ENCODE results near the gene KANSL1.

KANSL1 gene

DNA sequence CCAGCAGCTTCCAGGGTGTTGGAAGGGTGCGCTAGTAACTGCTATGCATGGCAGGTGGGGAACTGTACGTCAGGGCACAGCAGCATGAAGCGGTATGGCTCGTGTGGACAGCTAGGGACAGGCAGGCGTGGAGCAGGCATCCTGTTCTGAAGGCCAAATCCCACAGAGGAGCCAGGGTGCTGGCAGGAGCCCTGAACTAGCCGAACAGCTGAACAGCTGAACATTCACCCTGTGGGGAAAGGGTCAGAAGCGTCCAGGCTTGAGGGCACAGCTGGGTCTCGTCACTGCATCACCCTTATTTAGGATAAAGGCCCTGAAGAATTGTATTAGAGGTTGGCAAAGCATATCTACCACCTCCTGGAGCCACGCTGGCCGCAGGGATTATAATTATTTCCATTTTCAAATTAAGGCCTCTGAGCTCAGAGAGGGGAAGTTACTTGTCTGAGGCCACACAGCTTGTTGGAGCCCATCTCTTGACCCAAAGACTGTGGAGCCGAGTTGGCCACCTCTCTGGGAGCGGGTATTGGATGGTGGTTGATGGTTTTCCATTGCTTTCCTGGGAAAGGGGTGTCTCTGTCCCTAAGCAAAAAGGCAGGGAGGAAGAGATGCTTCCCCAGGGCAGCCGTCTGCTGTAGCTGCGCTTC lies 197.5 kb downstream of the KANSL1 start:
- DNase-seq, result no peak
- intact Hi-C loops (cut with DNase I; ENCODE audit: low total_unique reads), result no loop called here
- Histone ChIP-seq H3K27me3 (no peaks in the 10 kb centered on the region), H3K4me3 (no peak overlapping the region), H3K36me3 (no peaks in the 10 kb centered on the region), H3K27ac (no peak overlapping the region), H3K9me3 (no peaks in the 10 kb centered on the region), H3K4me1 (no peaks in the 10 kb centered on the region)
- TF ChIP-seq, protein P1, sequence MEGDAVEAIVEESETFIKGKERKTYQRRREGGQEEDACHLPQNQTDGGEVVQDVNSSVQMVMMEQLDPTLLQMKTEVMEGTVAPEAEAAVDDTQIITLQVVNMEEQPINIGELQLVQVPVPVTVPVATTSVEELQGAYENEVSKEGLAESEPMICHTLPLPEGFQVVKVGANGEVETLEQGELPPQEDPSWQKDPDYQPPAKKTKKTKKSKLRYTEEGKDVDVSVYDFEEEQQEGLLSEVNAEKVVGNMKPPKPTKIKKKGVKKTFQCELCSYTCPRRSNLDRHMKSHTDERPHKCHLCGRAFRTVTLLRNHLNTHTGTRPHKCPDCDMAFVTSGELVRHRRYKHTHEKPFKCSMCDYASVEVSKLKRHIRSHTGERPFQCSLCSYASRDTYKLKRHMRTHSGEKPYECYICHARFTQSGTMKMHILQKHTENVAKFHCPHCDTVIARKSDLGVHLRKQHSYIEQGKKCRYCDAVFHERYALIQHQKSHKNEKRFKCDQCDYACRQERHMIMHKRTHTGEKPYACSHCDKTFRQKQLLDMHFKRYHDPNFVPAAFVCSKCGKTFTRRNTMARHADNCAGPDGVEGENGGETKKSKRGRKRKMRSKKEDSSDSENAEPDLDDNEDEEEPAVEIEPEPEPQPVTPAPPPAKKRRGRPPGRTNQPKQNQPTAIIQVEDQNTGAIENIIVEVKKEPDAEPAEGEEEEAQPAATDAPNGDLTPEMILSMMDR (IDR thresholded peaks at IDR 0.05), result no peak

DNA sequence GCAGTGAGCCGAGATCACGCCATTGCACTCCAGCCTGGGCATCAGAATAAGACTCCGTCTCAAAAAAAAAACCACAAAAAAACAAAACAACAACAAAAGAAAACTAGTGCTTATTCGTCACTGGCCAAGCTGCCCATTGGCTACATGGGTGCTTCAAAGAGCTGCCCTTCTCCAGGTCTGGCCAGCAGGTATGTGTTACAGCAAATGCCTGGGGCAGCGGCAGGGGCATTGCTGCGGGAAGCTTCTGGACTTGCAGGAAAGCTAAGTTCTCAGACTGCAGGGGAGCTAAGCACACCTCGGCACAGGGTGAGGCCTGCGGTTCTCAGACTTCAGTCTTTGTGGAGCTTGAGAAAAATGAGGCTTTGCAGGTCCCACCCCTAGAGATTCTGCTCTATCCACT lies 198.2 kb downstream of the KANSL1 start:
- TF ChIP-seq, protein P1 (IDR thresholded peaks at IDR 0.05), result no peak
- H3K36me3 ChIP-seq, result no peaks in the 10 kb centered on the region

DNA sequence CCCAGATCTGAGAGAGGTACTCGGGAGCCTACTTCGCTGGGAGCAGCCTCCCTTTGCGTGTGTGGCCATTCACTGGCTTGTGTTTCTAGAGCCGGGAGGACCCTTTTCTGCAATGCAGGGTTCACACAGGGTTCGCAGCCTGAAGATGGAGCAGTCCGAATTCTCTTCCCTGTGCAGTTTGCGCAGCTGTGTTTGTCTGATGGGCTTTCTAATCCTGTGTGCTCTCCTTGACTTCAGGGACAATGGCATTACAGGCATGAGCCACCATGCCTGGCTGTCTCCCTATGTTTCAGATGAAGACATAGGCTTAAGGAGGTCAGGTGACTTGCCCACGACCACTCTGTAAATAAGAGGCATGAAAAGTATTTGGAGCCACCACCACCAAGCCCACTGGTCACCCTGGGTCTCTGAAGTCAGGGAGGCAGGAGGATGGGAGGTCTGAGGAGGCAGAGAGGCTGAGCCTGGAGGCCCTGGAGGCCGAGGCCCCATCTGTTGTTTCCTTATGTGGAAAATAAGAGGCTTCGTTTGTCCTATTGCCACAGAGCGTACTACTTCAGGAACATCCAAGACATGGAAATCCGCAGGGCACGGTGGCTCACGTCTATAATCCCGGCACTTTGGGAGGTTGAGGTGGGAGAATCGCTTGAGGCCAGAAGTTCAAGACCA lies 199.1 kb downstream of the KANSL1 start:
- no peaks in the 10 kb centered on the region for H3K9me3 ChIP-seq
- intact Hi-C loops (cut with DNase I; ENCODE audit: low total_unique reads), result no loop called here
- TF ChIP-seq, protein P1 (IDR thresholded peaks at IDR 0.05), result no peak
- no peak for DNase-seq
- no peak overlapping the region for H3K4me3 ChIP-seq
- no peaks in the 10 kb centered on the region for H3K27me3 ChIP-seq
- H3K36me3 ChIP-seq, result no peaks in the 10 kb centered on the region
- H3K4me1 ChIP-seq, result no peaks in the 10 kb centered on the region
- H3K27ac ChIP-seq, result no peak overlapping the region

More for the DNA sequence above, 198.2 kb downstream of the KANSL1 start:
- H3K27ac ChIP-seq, result no peak overlapping the region
- intact Hi-C loops (cut with DNase I; ENCODE audit: low total_unique reads), result no loop called here
- no peaks in the 10 kb centered on the region for H3K27me3 ChIP-seq
- no peak overlapping the region for H3K4me3 ChIP-seq
- no peaks in the 10 kb centered on the region for H3K4me1 ChIP-seq
- H3K9me3 ChIP-seq, result no peaks in the 10 kb centered on the region
- no peak for DNase-seq

DNA sequence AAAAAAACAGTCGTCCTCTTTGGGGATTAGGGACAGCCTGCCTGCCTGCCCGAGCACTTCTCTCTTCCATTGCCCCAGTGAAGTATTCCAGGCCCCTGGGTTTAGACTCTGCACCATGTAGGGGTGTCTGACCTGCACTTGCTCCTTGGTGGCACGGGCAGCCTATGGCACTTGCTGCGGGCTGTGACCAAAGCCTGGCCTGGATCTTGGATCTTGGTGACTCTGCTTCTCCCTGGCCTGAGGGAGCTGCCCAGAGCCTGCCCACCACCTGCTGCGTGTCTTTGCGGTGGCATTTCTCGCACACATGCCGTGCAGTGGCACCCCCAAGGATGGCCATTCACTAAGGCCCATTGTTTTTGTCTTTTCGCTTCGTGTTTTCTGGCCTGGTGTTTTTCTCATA lies 200.3 kb downstream of the KANSL1 start:
- intact Hi-C loops (cut with DNase I; ENCODE audit: low total_unique reads), result no loop called here
- Histone ChIP-seq H3K36me3 (no peaks in the 10 kb centered on the region), H3K4me1 (no peaks in the 10 kb centered on the region), H3K4me3 (no peak overlapping the region), H3K27ac (no peak overlapping the region), H3K27me3 (no peaks in the 10 kb centered on the region), H3K9me3 (no peaks in the 10 kb centered on the region)
- no peak for DNase-seq
- TF ChIP-seq, protein P1 (IDR thresholded peaks at IDR 0.05), result no peak

DNA sequence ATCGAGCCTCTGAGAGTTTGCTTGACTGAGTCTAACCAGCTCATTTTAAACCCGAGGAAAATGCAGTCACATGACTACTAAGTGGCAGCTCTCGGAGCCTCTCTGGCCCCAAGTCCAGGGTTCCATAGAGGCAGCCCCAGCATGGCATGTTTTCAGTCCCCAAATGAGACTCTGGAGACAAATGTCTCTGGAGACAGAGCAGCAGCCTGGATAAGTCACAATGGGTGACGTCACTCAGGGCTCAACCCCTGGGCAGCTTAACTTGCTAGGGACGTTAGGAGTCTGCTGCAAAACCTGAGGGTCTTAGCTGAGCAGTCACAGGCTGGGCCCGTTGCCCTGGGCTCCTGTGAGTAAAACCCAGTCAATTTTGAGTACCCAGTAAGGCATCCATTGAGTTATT lies 201.1 kb downstream of the KANSL1 start:
- DNase-seq, result no peak
- H3K4me3 ChIP-seq, result no peak overlapping the region
- intact Hi-C loops (cut with DNase I; ENCODE audit: low total_unique reads), result no loop called here
- H3K27me3 ChIP-seq, result no peaks in the 10 kb centered on the region
- H3K4me1 ChIP-seq, result no peaks in the 10 kb centered on the region
- no peaks in the 10 kb centered on the region for H3K9me3 ChIP-seq
- no peaks in the 10 kb centered on the region for H3K36me3 ChIP-seq
- TF ChIP-seq, protein P1 (IDR thresholded peaks at IDR 0.05), result no peak
- no peak overlapping the region for H3K27ac ChIP-seq

All from tibial artery (tissue), 4 donors.